ENCODE measurements around the gene EMCN. TPM values are rescaled to one million over a fixed set of nuclear protein-coding genes. Genes with fewer than 3 reads are reported as not detected.

The EMCN gene
- total and polyA plus RNA-seq, 2 donors (not counting 1 experiment from before 2014, with no cell fraction given) = not detected

- TF ChIP-seq, protein P1, sequence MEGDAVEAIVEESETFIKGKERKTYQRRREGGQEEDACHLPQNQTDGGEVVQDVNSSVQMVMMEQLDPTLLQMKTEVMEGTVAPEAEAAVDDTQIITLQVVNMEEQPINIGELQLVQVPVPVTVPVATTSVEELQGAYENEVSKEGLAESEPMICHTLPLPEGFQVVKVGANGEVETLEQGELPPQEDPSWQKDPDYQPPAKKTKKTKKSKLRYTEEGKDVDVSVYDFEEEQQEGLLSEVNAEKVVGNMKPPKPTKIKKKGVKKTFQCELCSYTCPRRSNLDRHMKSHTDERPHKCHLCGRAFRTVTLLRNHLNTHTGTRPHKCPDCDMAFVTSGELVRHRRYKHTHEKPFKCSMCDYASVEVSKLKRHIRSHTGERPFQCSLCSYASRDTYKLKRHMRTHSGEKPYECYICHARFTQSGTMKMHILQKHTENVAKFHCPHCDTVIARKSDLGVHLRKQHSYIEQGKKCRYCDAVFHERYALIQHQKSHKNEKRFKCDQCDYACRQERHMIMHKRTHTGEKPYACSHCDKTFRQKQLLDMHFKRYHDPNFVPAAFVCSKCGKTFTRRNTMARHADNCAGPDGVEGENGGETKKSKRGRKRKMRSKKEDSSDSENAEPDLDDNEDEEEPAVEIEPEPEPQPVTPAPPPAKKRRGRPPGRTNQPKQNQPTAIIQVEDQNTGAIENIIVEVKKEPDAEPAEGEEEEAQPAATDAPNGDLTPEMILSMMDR (IDR thresholded peaks at IDR 0.05) = no peak
- TF ChIP-seq EZH2 (IDR thresholded peaks at IDR 0.05; ENCODE audit: borderline replicate concordance, insufficient read depth, low read depth, low read length, poor library complexity, severe bottlenecking) = no peak
- intact Hi-C loops (cut with micrococcal nuclease) = no loop called here
- ChIA-PET POLR2A (no interaction called here), CTCF (no interaction called here)
- no peak overlapping the region for H3K4me3 Mint-ChIP-seq
- H3K4me1 ChIP-seq (ENCODE audit: control insufficient read depth in 2 of 2, insufficient read depth in 2 of 2, low read length in 2 of 2) = no peaks in the 10 kb centered on the region
- WGBS (ENCODE audit: insufficient coverage) = no CpG with 5 or more reads among the region's 1 CpG
- ATAC-seq (ENCODE audit: low read depth) (no peak), DNase-seq (no peak)
- H3K9me3 Mint-ChIP-seq (ENCODE audit: insufficient read depth) = no peaks in the 10 kb centered on the region
- no peaks in the 10 kb centered on the region for H3K79me2 ChIP-seq (ENCODE audit: control insufficient read depth, insufficient read depth, low read length)
- H3K27ac Mint-ChIP-seq = no peak overlapping the region
- no peak overlapping the region for H3K4me2 ChIP-seq (replicated peaks; ENCODE audit: low read depth, low read length, poor library complexity, severe bottlenecking)
- no peaks in the 10 kb centered on the region for H4K20me1 ChIP-seq (ENCODE audit: control insufficient read depth, insufficient read depth, low read length, poor library complexity, severe bottlenecking)
- no peak overlapping the region for H3K4me3 ChIP-seq (ENCODE audit: control extremely low read depth in 1 of 5, extremely low read depth in 1 of 5, insufficient read depth in 1 of 5, low read depth in 2 of 5, low read length in 4 of 5)
- H3K9me3 ChIP-seq (ENCODE audit: control extremely low read depth in 1 of 3, control insufficient read depth in 2 of 3, insufficient read depth in 1 of 3, low read length in 2 of 3) = no peaks in the 10 kb centered on the region
- no peaks in the 10 kb centered on the region for H3K4me1 Mint-ChIP-seq
- no peaks in the 10 kb centered on the region for H3K27me3 ChIP-seq (replicated peaks in 1 of 4; ENCODE audit: control extremely low read depth in 1 of 4, control insufficient read depth in 3 of 4, insufficient read depth in 4 of 4, low read length in 3 of 4)
- no peak overlapping the region for H3K9ac ChIP-seq (ENCODE audit: low read length)
- H2AFZ ChIP-seq (ENCODE audit: insufficient read depth, low read depth, low read length, poor library complexity, severe bottlenecking) = no peak overlapping the region
- peaks cover 8% of the 10 kb centered on the region for H3K27me3 Mint-ChIP-seq
- no peaks in the 10 kb centered on the region for H3K36me3 ChIP-seq (replicated peaks in 1 of 2; ENCODE audit: control extremely low read depth in 1 of 2, control insufficient read depth in 1 of 2, extremely low read depth in 1 of 2, insufficient read depth in 2 of 2, low read length in 1 of 2)
- no peak overlapping the region for H3K27ac ChIP-seq (ENCODE audit: low read length in 2 of 2)
Measured at GRCh38 chr4:100548200-100548560, 30.4 kb upstream of the EMCN start.

DNA sequence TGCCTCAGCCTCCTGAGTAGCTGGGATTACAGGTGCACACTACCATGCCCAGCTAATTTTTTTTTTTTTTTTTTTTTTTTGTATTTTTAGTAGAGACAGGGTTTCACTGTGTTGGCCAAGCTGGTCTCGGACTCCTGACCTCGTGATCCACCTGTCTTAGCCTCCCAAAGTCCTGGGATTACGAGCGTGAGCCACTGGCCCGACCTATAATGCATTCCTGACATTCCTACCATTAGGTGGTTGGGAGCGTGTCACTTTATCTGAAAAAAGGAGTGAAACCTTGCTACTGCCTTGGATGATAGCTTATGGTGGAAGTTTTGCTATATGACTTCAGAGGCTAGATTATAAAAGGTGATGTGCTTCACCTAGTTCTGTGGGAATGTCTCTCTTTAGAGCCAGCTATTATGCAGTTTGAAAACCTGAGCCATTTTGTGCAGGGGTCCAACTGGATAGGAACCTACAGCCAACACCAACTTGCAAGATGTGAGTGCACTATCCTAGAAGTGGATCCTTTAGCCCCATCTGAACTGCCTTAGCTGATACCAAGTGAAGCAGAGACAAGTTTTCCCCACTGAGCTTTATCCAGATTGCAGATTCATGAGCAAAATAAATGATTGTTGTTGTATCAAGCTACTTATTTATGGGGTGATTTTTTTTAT is 29.8 kb upstream of the EMCN start:
- H3K9me3 ChIP-seq (ENCODE audit: control extremely low read depth in 1 of 3, control insufficient read depth in 2 of 3, insufficient read depth in 1 of 3, low read length in 2 of 3) = no peaks in the 10 kb centered on the region
- peaks cover 8% of the 10 kb centered on the region for H3K27me3 Mint-ChIP-seq
- 80% methylated on average over 4 of the region's 6 CpGs for WGBS (ENCODE audit: insufficient coverage)
- no peaks in the 10 kb centered on the region for H3K79me2 ChIP-seq (ENCODE audit: control insufficient read depth, insufficient read depth, low read length)
- ChIA-PET CTCF (no interaction called here), POLR2A (no interaction called here)
- H3K27me3 ChIP-seq (replicated peaks in 1 of 4; ENCODE audit: control extremely low read depth in 1 of 4, control insufficient read depth in 3 of 4, insufficient read depth in 4 of 4, low read length in 3 of 4) = no peaks in the 10 kb centered on the region
- H3K4me1 Mint-ChIP-seq = no peaks in the 10 kb centered on the region
- no peak for TF ChIP-seq EZH2 (IDR thresholded peaks at IDR 0.05; ENCODE audit: borderline replicate concordance, insufficient read depth, low read depth, low read length, poor library complexity, severe bottlenecking)
- TF ChIP-seq, protein P1 (IDR thresholded peaks at IDR 0.05) = no peak
- H3K4me1 ChIP-seq (ENCODE audit: control insufficient read depth in 2 of 2, insufficient read depth in 2 of 2, low read length in 2 of 2) = no peaks in the 10 kb centered on the region
- no peak overlapping the region for H3K27ac Mint-ChIP-seq
- no peak overlapping the region for H3K27ac ChIP-seq (ENCODE audit: low read length in 2 of 2)
- H2AFZ ChIP-seq (ENCODE audit: insufficient read depth, low read depth, low read length, poor library complexity, severe bottlenecking) = no peak overlapping the region
- H3K4me2 ChIP-seq (replicated peaks; ENCODE audit: low read depth, low read length, poor library complexity, severe bottlenecking) = no peak overlapping the region
- no peaks in the 10 kb centered on the region for H4K20me1 ChIP-seq (ENCODE audit: control insufficient read depth, insufficient read depth, low read length, poor library complexity, severe bottlenecking)
- intact Hi-C loops (cut with micrococcal nuclease) = no loop called here
- no peak overlapping the region for H3K4me3 Mint-ChIP-seq
- no peak overlapping the region for H3K4me3 ChIP-seq (ENCODE audit: control extremely low read depth in 1 of 5, extremely low read depth in 1 of 5, insufficient read depth in 1 of 5, low read depth in 2 of 5, low read length in 4 of 5)
- ATAC-seq (ENCODE audit: low read depth) = no peak
- no peak for DNase-seq
- no peak overlapping the region for H3K9ac ChIP-seq (ENCODE audit: low read length)
- H3K9me3 Mint-ChIP-seq (ENCODE audit: insufficient read depth) = no peaks in the 10 kb centered on the region
- no peaks in the 10 kb centered on the region for H3K36me3 ChIP-seq (replicated peaks in 1 of 2; ENCODE audit: control extremely low read depth in 1 of 2, control insufficient read depth in 1 of 2, extremely low read depth in 1 of 2, insufficient read depth in 2 of 2, low read length in 1 of 2)
